Vagina (tissue), 2 donors: ENCODE data around the gene ZNF423.

Source experiments
- POLR2A ChIP-seq, 2 donors: fragments of 450-650 bp; IDR thresholded peaks; one replicate each; pipeline ENCODE4 v1.6.1; 2017; ENCODE audit warnings: antibody characterized with exemption in 2 of 2, mild to moderate bottlenecking in 2 of 2, moderate library complexity in 2 of 2
- TF ChIP-seq, protein P1 (sequence below), 3 experiments: fragments of 450-650 bp in 2 of 3; fragments of 200-600 bp in 1 of 3; sonication (generic) in 1 of 3; IDR thresholded peaks; one replicate each; pipeline ENCODE4 v1.5.1; 2017 to 2019; ENCODE audit warnings: antibody characterized with exemption in 3 of 3, mild to moderate bottlenecking in 2 of 3, moderate library complexity in 2 of 3

DNA sequence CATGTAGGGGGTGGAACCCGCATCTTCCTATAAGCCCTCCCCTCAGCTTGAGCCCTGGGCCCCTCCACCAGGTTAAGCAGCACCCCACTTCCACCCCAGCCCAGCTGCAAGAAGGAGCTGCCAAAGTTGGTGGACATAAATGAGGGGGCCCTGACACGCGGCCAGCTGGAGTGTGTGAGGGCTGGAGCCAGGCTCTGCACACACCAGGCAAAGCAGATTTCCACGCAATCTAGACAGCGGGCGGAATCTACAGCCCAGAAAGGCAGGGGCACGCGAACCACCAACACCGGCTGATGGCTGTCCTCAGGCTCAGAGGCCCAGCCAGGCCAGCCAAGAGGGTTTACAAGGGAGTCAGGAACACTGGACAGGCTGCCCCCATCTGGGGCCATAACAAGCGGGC is 171.2 kb downstream of the ZNF423 start:
- TF ChIP-seq, protein P1, sequence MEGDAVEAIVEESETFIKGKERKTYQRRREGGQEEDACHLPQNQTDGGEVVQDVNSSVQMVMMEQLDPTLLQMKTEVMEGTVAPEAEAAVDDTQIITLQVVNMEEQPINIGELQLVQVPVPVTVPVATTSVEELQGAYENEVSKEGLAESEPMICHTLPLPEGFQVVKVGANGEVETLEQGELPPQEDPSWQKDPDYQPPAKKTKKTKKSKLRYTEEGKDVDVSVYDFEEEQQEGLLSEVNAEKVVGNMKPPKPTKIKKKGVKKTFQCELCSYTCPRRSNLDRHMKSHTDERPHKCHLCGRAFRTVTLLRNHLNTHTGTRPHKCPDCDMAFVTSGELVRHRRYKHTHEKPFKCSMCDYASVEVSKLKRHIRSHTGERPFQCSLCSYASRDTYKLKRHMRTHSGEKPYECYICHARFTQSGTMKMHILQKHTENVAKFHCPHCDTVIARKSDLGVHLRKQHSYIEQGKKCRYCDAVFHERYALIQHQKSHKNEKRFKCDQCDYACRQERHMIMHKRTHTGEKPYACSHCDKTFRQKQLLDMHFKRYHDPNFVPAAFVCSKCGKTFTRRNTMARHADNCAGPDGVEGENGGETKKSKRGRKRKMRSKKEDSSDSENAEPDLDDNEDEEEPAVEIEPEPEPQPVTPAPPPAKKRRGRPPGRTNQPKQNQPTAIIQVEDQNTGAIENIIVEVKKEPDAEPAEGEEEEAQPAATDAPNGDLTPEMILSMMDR (IDR thresholded peaks at IDR 0.05): no peak
- no peak for TF ChIP-seq POLR2A (IDR thresholded peaks at IDR 0.05)
